ENCODE results near the gene SPOCK3.

The SPOCK3 gene

DNA sequence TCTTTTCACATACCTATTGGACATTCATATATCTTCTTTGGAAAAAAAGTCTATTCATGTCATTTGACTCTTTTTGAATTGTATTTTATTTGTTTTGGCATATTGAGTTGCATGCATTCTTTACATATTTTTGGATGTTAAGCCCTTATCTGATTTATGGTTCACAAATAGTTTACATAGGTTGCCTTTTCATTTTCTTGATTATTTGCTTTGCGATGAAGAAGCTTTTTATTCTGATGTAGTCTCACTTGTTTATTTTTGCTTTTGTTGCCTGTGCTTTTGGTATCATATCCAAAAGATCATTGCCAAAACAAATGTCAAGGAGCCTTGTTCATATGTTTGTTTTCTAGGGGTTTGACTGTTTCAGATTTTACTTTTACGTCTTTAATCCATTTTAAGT is 43.9 kb downstream of the SPOCK3 start:
- Histone ChIP-seq H4K20me1 (ENCODE audit: insufficient read depth, low read length) (no peaks in the 10 kb centered on the region), H3K79me2 (ENCODE audit: insufficient read depth, low read length) (no peaks in the 10 kb centered on the region), H3K4me1 (ENCODE audit: insufficient read depth, low read length, severe bottlenecking) (no peaks in the 10 kb centered on the region), H3K27ac (ENCODE audit: low read depth, low read length, poor library complexity, severe bottlenecking) (no peak overlapping the region), H3K4me2 (ENCODE audit: low read length) (no peak overlapping the region), H3K27me3 (ENCODE audit: insufficient read depth, low read length) (no peaks in the 10 kb centered on the region), H3F3A (ENCODE audit: insufficient read depth, low read length) (no peaks in the 10 kb centered on the region), H3K9ac (ENCODE audit: low read length) (no peak overlapping the region), H3K9me2 (ENCODE audit: low read depth, low read length) (no peaks in the 10 kb centered on the region), H3K9me3 (ENCODE audit: low read length) (no peaks in the 10 kb centered on the region), H2AFZ (ENCODE audit: low read length) (no peak overlapping the region), H3K36me3 (ENCODE audit: insufficient read depth, low read length) (no peaks in the 10 kb centered on the region), H3K4me3 (ENCODE audit: low read depth, low read length, poor library complexity, severe bottlenecking) (no peak overlapping the region)
- TF ChIP-seq, protein P1, sequence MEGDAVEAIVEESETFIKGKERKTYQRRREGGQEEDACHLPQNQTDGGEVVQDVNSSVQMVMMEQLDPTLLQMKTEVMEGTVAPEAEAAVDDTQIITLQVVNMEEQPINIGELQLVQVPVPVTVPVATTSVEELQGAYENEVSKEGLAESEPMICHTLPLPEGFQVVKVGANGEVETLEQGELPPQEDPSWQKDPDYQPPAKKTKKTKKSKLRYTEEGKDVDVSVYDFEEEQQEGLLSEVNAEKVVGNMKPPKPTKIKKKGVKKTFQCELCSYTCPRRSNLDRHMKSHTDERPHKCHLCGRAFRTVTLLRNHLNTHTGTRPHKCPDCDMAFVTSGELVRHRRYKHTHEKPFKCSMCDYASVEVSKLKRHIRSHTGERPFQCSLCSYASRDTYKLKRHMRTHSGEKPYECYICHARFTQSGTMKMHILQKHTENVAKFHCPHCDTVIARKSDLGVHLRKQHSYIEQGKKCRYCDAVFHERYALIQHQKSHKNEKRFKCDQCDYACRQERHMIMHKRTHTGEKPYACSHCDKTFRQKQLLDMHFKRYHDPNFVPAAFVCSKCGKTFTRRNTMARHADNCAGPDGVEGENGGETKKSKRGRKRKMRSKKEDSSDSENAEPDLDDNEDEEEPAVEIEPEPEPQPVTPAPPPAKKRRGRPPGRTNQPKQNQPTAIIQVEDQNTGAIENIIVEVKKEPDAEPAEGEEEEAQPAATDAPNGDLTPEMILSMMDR (IDR thresholded peaks at IDR 0.05; ENCODE audit: low read length) = no peak
- TF ChIP-seq EZH2 (IDR thresholded peaks at IDR 0.05; ENCODE audit: borderline replicate concordance, low read length) = no peak

- no peaks in the 10 kb centered on the region for H3F3A ChIP-seq (ENCODE audit: insufficient read depth, low read length)
- no peak for TF ChIP-seq EZH2 (IDR thresholded peaks at IDR 0.05; ENCODE audit: borderline replicate concordance, low read length)
- TF ChIP-seq, protein P1 (IDR thresholded peaks at IDR 0.05; ENCODE audit: low read length) = no peak
- no peak overlapping the region for H3K4me3 ChIP-seq (ENCODE audit: low read depth, low read length, poor library complexity, severe bottlenecking)
- no peaks in the 10 kb centered on the region for H3K27me3 ChIP-seq (ENCODE audit: insufficient read depth, low read length)
- no peaks in the 10 kb centered on the region for H3K9me3 ChIP-seq (ENCODE audit: low read length)
- H3K36me3 ChIP-seq (ENCODE audit: insufficient read depth, low read length) = no peaks in the 10 kb centered on the region
- H3K4me1 ChIP-seq (ENCODE audit: insufficient read depth, low read length, severe bottlenecking) = no peaks in the 10 kb centered on the region
- H3K79me2 ChIP-seq (ENCODE audit: insufficient read depth, low read length) = no peaks in the 10 kb centered on the region
- no peak overlapping the region for H3K4me2 ChIP-seq (ENCODE audit: low read length)
- no peaks in the 10 kb centered on the region for H4K20me1 ChIP-seq (ENCODE audit: insufficient read depth, low read length)
- H2AFZ ChIP-seq (ENCODE audit: low read length) = no peak overlapping the region
- no peaks in the 10 kb centered on the region for H3K9me2 ChIP-seq (ENCODE audit: low read depth, low read length)
- no peak overlapping the region for H3K9ac ChIP-seq (ENCODE audit: low read length)
- no peak overlapping the region for H3K27ac ChIP-seq (ENCODE audit: low read depth, low read length, poor library complexity, severe bottlenecking)
Measured at GRCh38 chr4:167185465-167185864, 48.8 kb downstream of the SPOCK3 start.

DNA sequence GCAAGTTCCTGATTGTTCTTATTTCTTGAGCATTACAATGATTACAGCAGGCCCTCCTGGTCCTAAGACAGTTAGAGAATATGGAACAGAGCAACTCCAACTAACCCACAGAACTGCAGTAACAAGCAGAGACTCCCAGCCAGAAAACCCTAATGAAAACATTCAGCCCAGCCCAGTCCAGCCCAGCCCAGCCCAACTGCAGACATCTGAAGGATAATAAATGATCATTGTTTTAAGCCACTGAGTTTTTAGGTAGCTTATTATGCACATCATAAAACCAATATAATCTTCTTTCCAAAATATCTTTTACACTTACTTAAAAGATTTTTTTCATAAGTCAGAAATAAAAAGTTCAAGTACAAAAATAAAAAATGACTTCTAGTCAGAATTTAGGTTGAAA is 51.3 kb downstream of the SPOCK3 start:
- no peak overlapping the region for H3K9ac ChIP-seq (ENCODE audit: low read length)
- no peak overlapping the region for H3K27ac ChIP-seq (ENCODE audit: low read depth, low read length, poor library complexity, severe bottlenecking)
- no peaks in the 10 kb centered on the region for H3K27me3 ChIP-seq (ENCODE audit: insufficient read depth, low read length)

More for the DNA sequence above, 51.3 kb downstream of the SPOCK3 start:
- no peak for TF ChIP-seq EZH2 (IDR thresholded peaks at IDR 0.05; ENCODE audit: borderline replicate concordance, low read length)
- TF ChIP-seq, protein P1 (IDR thresholded peaks at IDR 0.05; ENCODE audit: low read length) = no peak
- H3F3A ChIP-seq (ENCODE audit: insufficient read depth, low read length) = no peaks in the 10 kb centered on the region
- H3K36me3 ChIP-seq (ENCODE audit: insufficient read depth, low read length) = no peaks in the 10 kb centered on the region
- no peaks in the 10 kb centered on the region for H3K79me2 ChIP-seq (ENCODE audit: insufficient read depth, low read length)
- no peaks in the 10 kb centered on the region for H3K9me3 ChIP-seq (ENCODE audit: low read length)
- no peaks in the 10 kb centered on the region for H3K4me1 ChIP-seq (ENCODE audit: insufficient read depth, low read length, severe bottlenecking)
- no peak overlapping the region for H3K4me2 ChIP-seq (ENCODE audit: low read length)
- no peak overlapping the region for H2AFZ ChIP-seq (ENCODE audit: low read length)
- H4K20me1 ChIP-seq (ENCODE audit: insufficient read depth, low read length) = no peaks in the 10 kb centered on the region
- no peak overlapping the region for H3K4me3 ChIP-seq (ENCODE audit: low read depth, low read length, poor library complexity, severe bottlenecking)
- no peaks in the 10 kb centered on the region for H3K9me2 ChIP-seq (ENCODE audit: low read depth, low read length)

All from OCI-LY1 (cell line).